Measurements from ENCODE around the gene OTOL1.

- TF ChIP-seq CTCF (IDR thresholded peaks at IDR 0.05 in 2 of 3, conservative IDR thresholded peaks at IDR 0.05 in 1 of 3; ENCODE audit: control insufficient read depth in 2 of 3, extremely low read depth in 1 of 3, insufficient read depth in 1 of 3, low read depth in 3 of 3, low read length in 3 of 3) (no peak), FOS (IDR thresholded peaks at IDR 0.05; ENCODE audit: borderline replicate concordance, extremely low read depth, insufficient read length) (no peak)
Observed at GRCh38 chr3:161474139-161474538, 22.5 kb upstream of the OTOL1 start.

Measured in GM12878 (cell line).